Testis (tissue), 2 donors: ENCODE data around the gene SP3.

Experiments
- CTCF ChIP-seq, 3 experiments: fragments of 450-650 bp in 2 of 3; fragments of 200-600 bp in 1 of 3; sonication (generic) in 1 of 3; IDR thresholded peaks; one replicate each; pipeline ENCODE4 v1.5.1; 2016 to 2019; ENCODE audit warnings: antibody characterized with exemption in 3 of 3, mild to moderate bottlenecking in 2 of 3, moderate library complexity in 1 of 3
- POLR2A ChIP-seq: fragments of 450-650 bp; IDR thresholded peaks from one replicate; pipeline ENCODE4 v1.6.1; 2017; ENCODE audit warnings: antibody characterized with exemption, mild to moderate bottlenecking, moderate library complexity

GRCh38 chr2:173929441-173929840 lies 35.7 kb downstream of the SP3 start:
- no peak for TF ChIP-seq CTCF (IDR thresholded peaks at IDR 0.05)
- no peak for TF ChIP-seq POLR2A
